H1 (cell line): Measurements from ENCODE around the gene CRYBB3. TPM values are rescaled to one million over a fixed set of nuclear protein-coding genes. Genes with fewer than 3 reads are reported as not detected.

Experiments
- CTCF ChIA-PET: fragments of 300-600 bp; sonication (Branson Sonifier 250); formaldehyde crosslinking; loops from one replicate; lab custom pipeline; 2021; ENCODE audit not compliant: partially characterized antibody; lab: Charles Lee
- POLR2A ChIA-PET: fragments of 300-600 bp; sonication (Branson Sonifier 250); formaldehyde crosslinking; loops from one replicate; lab custom pipeline; 2021; ENCODE audit warnings: inconsistent platforms; ENCODE audit not compliant: partially characterized antibody; lab: Charles Lee
- DNase-seq, 2 experiments: peaks; one replicate each; pipeline versions ENCODE4 v3.0.0 to v3.0.0-alpha.2; 2010 to 2022; ENCODE audit warnings: low spot score in 2 of 2, low read depth in 1 of 2, mixed read lengths in 1 of 2
- FAIRE-seq: peaks from 2 replicates; lab custom pipeline; 2011; peaks lifted over from hg19 to GRCh38; lab: Jason Lieb, UNC
- H2AFZ ChIP-seq: 2 replicates; pipeline ENCODE4 v1.8.1; 2012; ENCODE audit warnings: low read length, inconsistent platforms
- H2AK5ac ChIP-seq: 2 replicates; pipeline ENCODE4 v1.6.1; 2013; ENCODE audit warnings: low read depth, low read length
- H2BK120ac ChIP-seq: replicated peaks from 2 replicates; pipeline ENCODE3; 2013; ENCODE audit warnings: low read depth, low read length, inconsistent platforms
- H2BK12ac ChIP-seq: 2 replicates; pipeline ENCODE4 v1.6.1; 2013; ENCODE audit warnings: low read depth, low read length
- H2BK15ac ChIP-seq: 2 replicates; pipeline ENCODE4 v1.6.1; 2013; ENCODE audit warnings: low read length
- H2BK20ac ChIP-seq: 2 replicates; pipeline ENCODE4 v1.6.1; 2013; ENCODE audit warnings: low read length
- H2BK5ac ChIP-seq: 2 replicates; pipeline ENCODE4 v1.6.1; 2013; ENCODE audit warnings: low read depth, low read length
- H3K14ac ChIP-seq: 2 replicates; pipeline ENCODE4 v1.6.1; 2013; ENCODE audit warnings: inconsistent platforms; ENCODE audit not compliant: insufficient read length
- H3K18ac ChIP-seq: 2 replicates; pipeline ENCODE4 v1.6.1; 2013; ENCODE audit warnings: low read length; ENCODE audit errors: extremely low read depth
- H3K23ac ChIP-seq: 2 replicates; pipeline ENCODE4 v1.6.1; 2013; ENCODE audit warnings: inconsistent platforms; ENCODE audit not compliant: insufficient read length
- H3K23me2 ChIP-seq: 2 replicates; pipeline ENCODE4 v1.6.1; 2013; ENCODE audit warnings: low read depth, low read length
- H3K27ac ChIP-seq: 2 replicates; pipeline ENCODE4 v1.6.1; 2011; ENCODE audit warnings: low read depth, low read length, inconsistent platforms
- H3K27me3 ChIP-seq, 4 experiments: replicated peaks in 1 of 4; 1 replicate in 1 of 4; 2 replicates in 3 of 4; pipeline versions ENCODE4 v1.6.1 to v1.8.1; 2011 to 2013; ENCODE audit warnings: low read length in 3 of 4, mild to moderate bottlenecking in 3 of 4, inconsistent platforms in 2 of 4, mixed read lengths in 2 of 4, moderate library complexity in 1 of 4; ENCODE audit not compliant: control insufficient read depth in 3 of 4, insufficient read depth in 3 of 4; ENCODE audit errors: extremely low read depth in 1 of 4
- H3K36me3 ChIP-seq, 4 experiments: 2 replicates each; pipeline versions ENCODE4 v1.6.1 to v1.8.1; 2011 to 2013; ENCODE audit warnings: mild to moderate bottlenecking in 4 of 4, low read length in 3 of 4, moderate library complexity in 2 of 4, control low read depth in 1 of 4, inconsistent platforms in 1 of 4; ENCODE audit not compliant: insufficient read depth in 4 of 4, control insufficient read depth in 2 of 4
- H3K4ac ChIP-seq: replicated peaks from 2 replicates; pipeline ENCODE3; 2013; ENCODE audit warnings: low read length, low read depth, mixed read lengths, inconsistent platforms; ENCODE audit not compliant: insufficient read length
- H3K4me1 ChIP-seq, 4 experiments: replicated peaks in 1 of 4; 1 replicate in 1 of 4; 2 replicates in 3 of 4; pipeline versions ENCODE4 v1.6.1 to v1.8.1; 2011 to 2013; ENCODE audit warnings: low read length in 3 of 4, inconsistent platforms in 2 of 4, mixed read lengths in 1 of 4; ENCODE audit not compliant: insufficient read depth in 4 of 4, control insufficient read depth in 3 of 4
- H3K4me2 ChIP-seq, 2 experiments: 2 replicates each; pipeline versions ENCODE4 v1.6.1 to v1.8.1; 2011 to 2013; ENCODE audit warnings: low read depth in 2 of 2, low read length in 2 of 2, control low read depth in 1 of 2, inconsistent platforms in 1 of 2, mild to moderate bottlenecking in 1 of 2; ENCODE audit not compliant: insufficient read depth in 1 of 2
- H3K4me3 ChIP-seq, 4 experiments: fragments of 200-600, 300-600 bp in 1 of 4; sonication (generic), shearing (Covaris generic), sonication (Bioruptor Twin) in 1 of 4; 2 replicates each; pipeline versions ENCODE4 v1.5.1 to v1.8.1; 2011 to 2016; ENCODE audit warnings: low read length in 4 of 4, low read depth in 3 of 4, control low read depth in 2 of 4, inconsistent platforms in 2 of 4, mild to moderate bottlenecking in 2 of 4, mixed read lengths in 1 of 4, moderate library complexity in 1 of 4; ENCODE audit not compliant: insufficient read depth in 2 of 4; ENCODE audit errors: extremely low read depth in 1 of 4
- H3K56ac ChIP-seq: replicated peaks from 2 replicates; pipeline ENCODE3; 2013; ENCODE audit warnings: low read depth, mild to moderate bottlenecking, mixed read lengths, low read length, inconsistent platforms; ENCODE audit not compliant: insufficient read length
- H3K79me1 ChIP-seq: 2 replicates; pipeline ENCODE4 v1.6.1; 2013; ENCODE audit warnings: low read depth, low read length, control low read depth
- H3K79me2 ChIP-seq, 2 experiments: 2 replicates each; pipeline versions ENCODE4 v1.6.1 to v1.8.1; 2012 to 2013; ENCODE audit warnings: low read length in 2 of 2, mild to moderate bottlenecking in 2 of 2, inconsistent platforms in 1 of 2; ENCODE audit not compliant: insufficient read depth in 2 of 2, control insufficient read depth in 1 of 2
- H3K9ac ChIP-seq, 4 experiments: replicated peaks in 1 of 4; 1 replicate in 1 of 4; 2 replicates in 3 of 4; pipeline versions ENCODE4 v1.6.1 to v1.8.1; 2011 to 2013; ENCODE audit warnings: low read depth in 3 of 4, low read length in 3 of 4, control low read depth in 2 of 4, mild to moderate bottlenecking in 2 of 4, moderate library complexity in 2 of 4, inconsistent platforms in 1 of 4; ENCODE audit errors: extremely low read depth in 1 of 4
- H3K9me3 ChIP-seq, 2 experiments: 2 replicates each; pipeline versions ENCODE4 v1.6.1 to v1.8.1; 2012 to 2013; ENCODE audit warnings: mild to moderate bottlenecking in 2 of 2, moderate library complexity in 2 of 2, control low read depth in 1 of 2, inconsistent platforms in 1 of 2, low read depth in 1 of 2, low read length in 1 of 2, mixed read lengths in 1 of 2; ENCODE audit not compliant: insufficient read depth in 2 of 2
- H4K20me1 ChIP-seq, 2 experiments: replicated peaks in 1 of 2; 2 replicates each; pipeline versions ENCODE3 to v1.8.1; 2011 to 2013; ENCODE audit warnings: inconsistent platforms in 2 of 2, low read length in 2 of 2, mild to moderate bottlenecking in 1 of 2; ENCODE audit not compliant: insufficient read depth in 2 of 2, control insufficient read depth in 1 of 2
- H4K5ac ChIP-seq: 2 replicates; pipeline ENCODE4 v1.6.1; 2013; ENCODE audit warnings: low read length, low read depth, mixed read lengths, inconsistent platforms; ENCODE audit not compliant: insufficient read length
- H4K8ac ChIP-seq: 2 replicates; pipeline ENCODE4 v1.8.0; 2013; ENCODE audit warnings: mild to moderate bottlenecking, moderate library complexity, low read length, inconsistent platforms; ENCODE audit not compliant: insufficient read depth; ENCODE audit errors: extremely low read depth
- H4K91ac ChIP-seq: replicated peaks from 2 replicates; pipeline ENCODE3; 2013; ENCODE audit warnings: low read length, mixed read lengths, inconsistent platforms; ENCODE audit not compliant: insufficient read length
- ATF3 ChIP-seq: IDR thresholded peaks from 2 replicates; pipeline ENCODE4 v1.6.1; 2011; ENCODE audit warnings: low read depth, mild to moderate bottlenecking, low read length; ENCODE audit not compliant: insufficient read depth
- CEBPB ChIP-seq: IDR thresholded peaks from 2 replicates; pipeline ENCODE4 v1.6.1; 2012; ENCODE audit warnings: low read depth, low read length
- CHD2 ChIP-seq: IDR thresholded peaks from 2 replicates; pipeline ENCODE4 v1.6.1; 2012; ENCODE audit warnings: low read length, improper control_type of control experiment
- EZH2 ChIP-seq: fragments of 200-600 bp; sonication (generic); IDR thresholded peaks from 2 replicates; pipeline ENCODE4 v1.7.1; 2012; ENCODE audit warnings: low read depth, mild to moderate bottlenecking, moderate library complexity, low read length, inconsistent platforms; ENCODE audit not compliant: severe bottlenecking
- HDAC6 ChIP-seq: IDR thresholded peaks from one replicate; pipeline ENCODE4 v1.7.1; 2012; ENCODE audit warnings: low read depth, mild to moderate bottlenecking, inconsistent platforms, low read length, moderate library complexity
- KDM5A ChIP-seq: fragments of 200-600 bp; IDR thresholded peaks from 2 replicates; pipeline ENCODE4 v1.7.1; 2012; ENCODE audit warnings: mild to moderate bottlenecking, low read length, inconsistent platforms, mixed read lengths
- NRF1 ChIP-seq: IDR thresholded peaks from 2 replicates; pipeline ENCODE4 v1.6.1; 2011; ENCODE audit warnings: mild to moderate bottlenecking, low read depth, low read length, improper control_type of control experiment
- POLR2A ChIP-seq, 2 experiments: IDR thresholded peaks; 1 replicate in 1 of 2; 2 replicates in 1 of 2; pipeline ENCODE4 v1.6.1; 2011; ENCODE audit warnings: low read depth in 2 of 2, low read length in 2 of 2, mild to moderate bottlenecking in 2 of 2; ENCODE audit errors: control extremely low read depth in 1 of 2
- RAD21 ChIP-seq, 2 experiments: IDR thresholded peaks in 1 of 2; conservative IDR thresholded peaks in 1 of 2; 2 replicates each; pipeline ENCODE4 v1.6.1; 2011; ENCODE audit warnings: low read depth in 2 of 2, low read length in 2 of 2, improper control_type of control experiment in 1 of 2, inconsistent platforms in 1 of 2, mild to moderate bottlenecking in 1 of 2, moderate library complexity in 1 of 2
- SAP30 ChIP-seq: fragments of 300-600 bp; sonication (generic); IDR thresholded peaks from 2 replicates; pipeline ENCODE4 v1.7.1; 2012; ENCODE audit warnings: low read length, moderate library complexity, mild to moderate bottlenecking, inconsistent platforms; ENCODE audit not compliant: insufficient read depth, insufficient replicate concordance
- SIN3A ChIP-seq, 2 experiments: IDR thresholded peaks in 1 of 2; conservative IDR thresholded peaks in 1 of 2; 2 replicates each; pipeline ENCODE4 v1.6.1; 2011 to 2012; ENCODE audit warnings: low read length in 2 of 2, improper control_type of control experiment in 1 of 2, low read depth in 1 of 2, mild to moderate bottlenecking in 1 of 2
- SUZ12 ChIP-seq: fragments of 200-600 bp; sonication (generic); IDR thresholded peaks from 2 replicates; pipeline ENCODE4 v1.6.1; 2012; ENCODE audit warnings: mild to moderate bottlenecking, inconsistent platforms, low read length, moderate library complexity, mixed read lengths
- TBP ChIP-seq: IDR thresholded peaks from 2 replicates; pipeline ENCODE4 v1.6.1; 2011; ENCODE audit warnings: low read depth, low read length, improper control_type of control experiment
- YY1 ChIP-seq: IDR thresholded peaks from 2 replicates; pipeline ENCODE4 v1.6.1; 2011; ENCODE audit warnings: low read depth, mild to moderate bottlenecking, low read length
- WGBS, 2 experiments: shearing (Covaris generic) in 1 of 2; methylation state at CpG; one replicate each; pipeline versions ENCODE4 v1.1.6 to v1.1.7; 2013 to 2015; ENCODE audit warnings: low lambda C conversion rate in 2 of 2, mixed read lengths in 2 of 2, inconsistent platforms in 1 of 2, low coverage in 1 of 2, missing lambda C conversion rate in 1 of 2; ENCODE audit not compliant: insufficient replicate concordance in 2 of 2, insufficient coverage in 1 of 2, insufficient read length in 1 of 2; ENCODE audit errors: extremely low coverage in 1 of 2, missing lambda C conversion rate in 1 of 2; 5-methylcytosine and 5-hydroxymethylcytosine counted together
- polyA plus RNA-seq, 7 experiments: library from polyadenylated mRNA; depleted of rRNA in 3 of 7; stranded (reverse) in 5 of 7; unstranded in 2 of 7; fragments of >200 nt in 5 of 7; fragments of 200-250 nt in 2 of 7; gene quantifications; 1 replicate in 5 of 7; 2 replicates in 1 of 7; 4 replicates in 1 of 7; pipeline versions ENCODE4 v1.2.1 to v1.2.3, GENCODE V29; 2011 to 2013; ENCODE audit warnings: missing spikeins in 2 of 7, mixed read lengths in 2 of 7
- total RNA-seq: library from RNA; stranded (reverse); fragmentation: NEBNext Ultra II Directional; extraction: Animal tissue kit (Norgen Biotek cat#: 25700); gene quantifications from 2 replicates; pipeline ENCODE4 v1.2.1, GENCODE V29; 2021

The CRYBB3 gene
- total and polyA plus RNA-seq, 2 of the 8 experiments (the other 6 are each of a cell fraction or from before 2014, with no cell fraction given) = 0.44 to 0.58 TPM

- H2BK12ac ChIP-seq = no peak overlapping the region
- no peak overlapping the region for H2BK15ac ChIP-seq
- DNase-seq = no peak
- H2BK120ac ChIP-seq = no peak overlapping the region
- no peak overlapping the region for H4K5ac ChIP-seq
- no peak overlapping the region for H3K4me2 ChIP-seq
- H3K56ac ChIP-seq = no peak overlapping the region
- H4K20me1 ChIP-seq = no peaks in the 10 kb centered on the region
- H3K18ac ChIP-seq = no peak overlapping the region
- H3K14ac ChIP-seq = no peak overlapping the region
- no peaks in the 10 kb centered on the region for H3K23me2 ChIP-seq
- no peak for FAIRE-seq
- no peak overlapping the region for H3K4ac ChIP-seq
- ChIA-PET POLR2A (interaction anchor here (1.6 kb wide), 1 partner anchor 11 kb away, joined by 4 read pairs; no protein-coding TSS in a partner anchor), CTCF (interaction anchor here (0.6 to 3.5 kb wide), 10 partner anchors 10 to 178 kb away, joined by 3 to 18 read pairs (median 4); partner anchors contain the start of gene CRYBB3)
- peaks cover 0 to 2% (median 0%) of the 10 kb centered on the region in 4 experiments; a peak in 1 of 7 replicates for H3K4me1 ChIP-seq
- no peak overlapping the region for H2BK5ac ChIP-seq
- H3K27me3 ChIP-seq = no peaks in the 10 kb centered on the region
- WGBS, 2 experiments = 84% methylated on average over 3 of the region's 3 CpGs; no CpG with 5 or more reads in 1 of the 2 experiments
- no peaks in the 10 kb centered on the region for H3K36me3 ChIP-seq
- H3K9ac ChIP-seq = no peak overlapping the region
- no peak overlapping the region for H4K91ac ChIP-seq
- H2AFZ ChIP-seq = no peak overlapping the region
- no peak overlapping the region for H2AK5ac ChIP-seq
- no peaks in the 10 kb centered on the region for H3K79me1 ChIP-seq
- H3K4me3 ChIP-seq = no peak overlapping the region
- H3K9me3 ChIP-seq = peaks cover 3 to 5% of the 10 kb centered on the region in 2 experiments; a peak in 1 of 4 replicates
- no peak overlapping the region for H3K27ac ChIP-seq
- H3K23ac ChIP-seq = no peak overlapping the region
- H3K79me2 ChIP-seq = no peaks in the 10 kb centered on the region
- no peak overlapping the region for H2BK20ac ChIP-seq
- H4K8ac ChIP-seq = no peak overlapping the region
- TF ChIP-seq EZH2 = no peak
- no peak for TF ChIP-seq TBP
- no peak for TF ChIP-seq CEBPB
- TF ChIP-seq ATF3 = no peak
- no peak for TF ChIP-seq SAP30
- TF ChIP-seq SIN3A (conservative IDR thresholded peaks at IDR 0.05 in 1 of 2, IDR thresholded peaks at IDR 0.05 in 1 of 2; ENCODE audit: low read depth in 1 of 2, low read length in 2 of 2) = no peak
- no peak for TF ChIP-seq NRF1
- no peak for TF ChIP-seq KDM5A
- no peak for TF ChIP-seq YY1
- TF ChIP-seq SUZ12 = no peak
- TF ChIP-seq POLR2A (IDR thresholded peaks at IDR 0.05; ENCODE audit: control extremely low read depth in 1 of 2, low read depth in 2 of 2, low read length in 2 of 2) = no peak
- TF ChIP-seq CHD2 = no peak
- no peak for TF ChIP-seq RAD21 (IDR thresholded peaks at IDR 0.05 in 1 of 2, conservative IDR thresholded peaks at IDR 0.05 in 1 of 2; ENCODE audit: low read depth in 2 of 2, low read length in 2 of 2)
- no peak for TF ChIP-seq HDAC6
Observed at GRCh38 chr22:25213221-25213620, 13.6 kb downstream of the CRYBB3 start.
